ENCODE results near the gene KRTAP4-11. TPM values are rescaled to one million over a fixed set of nuclear protein-coding genes. Genes with fewer than 3 reads are reported as not detected.

The KRTAP4-11 gene
- total RNA-seq, 1 experiment from 2014 or later = not detected

GRCh38 chr17:41103896-41104295 is 14.3 kb downstream of the KRTAP4-11 start:
- Histone ChIP-seq H2BK5ac (ENCODE audit: insufficient read length, low read length) (no peak overlapping the region), H3K4ac (ENCODE audit: low read depth, low read length) (no peak overlapping the region), H3K23me2 (ENCODE audit: insufficient read length, low read depth, low read length, poor library complexity, severe bottlenecking) (no peaks in the 10 kb centered on the region), H3K4me1 (ENCODE audit: insufficient read depth, low read length) (peaks cover 6% of the 10 kb centered on the region; the same call in 1 of the 2 replicates), H3K27ac (ENCODE audit: insufficient read length, low read depth, low read length) (no peak overlapping the region), H2AFZ (ENCODE audit: low read length) (no peak overlapping the region), H2BK120ac (ENCODE audit: low read depth, low read length, poor library complexity, severe bottlenecking) (no peak overlapping the region), H3K79me1 (ENCODE audit: insufficient read depth, low read depth, low read length, poor library complexity, severe bottlenecking) (no peaks in the 10 kb centered on the region), H2AK5ac (ENCODE audit: insufficient read length, low read length) (no peak overlapping the region), H3K14ac (ENCODE audit: insufficient read depth, low read length) (no peak overlapping the region), H4K91ac (ENCODE audit: insufficient read length, low read depth, low read length) (no peak overlapping the region), H3T11ph (ENCODE audit: low read length) (no peak overlapping the region), H2BK20ac (ENCODE audit: low read depth, low read length, poor library complexity, severe bottlenecking) (no peak overlapping the region), H3K27me3 (ENCODE audit: insufficient read depth, low read length) (no peaks in the 10 kb centered on the region), H3K9me3 (ENCODE audit: control insufficient read depth, low read depth, low read length) (no peaks in the 10 kb centered on the region), H4K20me1 (ENCODE audit: control insufficient read depth, insufficient read depth, insufficient read length) (no peaks in the 10 kb centered on the region), H4K5ac (ENCODE audit: insufficient read length, low read depth, low read length) (no peak overlapping the region), H3K56ac (ENCODE audit: insufficient read length, low read depth, low read length) (no peak overlapping the region), H4K8ac (replicated peaks; ENCODE audit: insufficient read length, low read depth, low read length) (no peak overlapping the region), H3K23ac (ENCODE audit: insufficient read length, low read depth, low read length) (no peak overlapping the region), H3K18ac (ENCODE audit: insufficient read length, low read depth, low read length) (no peak overlapping the region), H3K9ac (ENCODE audit: extremely low read depth, insufficient read length, low read length) (no peak overlapping the region), H2BK15ac (ENCODE audit: low read depth, low read length) (no peak overlapping the region), H3K79me2 (ENCODE audit: insufficient read depth, low read length) (no peaks in the 10 kb centered on the region), H3K4me2 (ENCODE audit: insufficient read depth, insufficient read length, low read length) (no peak overlapping the region), H2BK12ac (ENCODE audit: insufficient read length, low read depth, low read length) (no peak overlapping the region)
- Mint-ChIP-seq H3K27ac (no peak overlapping the region), H3K36me3 (ENCODE audit: insufficient read depth in 1 of 3, low read depth in 3 of 3) (peaks cover 4% of the 10 kb centered on the region in 3 experiments; a peak in 5 of 7 replicates), H3K4me1 (peaks cover 52% of the 10 kb centered on the region in 2 experiments), H3K9me3 (peaks cover 3 to 5% of the 10 kb centered on the region in 2 experiments; a peak in 4 of 5 replicates), H3K27me3 (ENCODE audit: low read depth) (peaks cover 1% of the 10 kb centered on the region; the same call in 1 of the 2 replicates), H3K4me3 (no peak overlapping the region)
- no peak for DNase-seq
- WGBS (ENCODE audit: extremely low coverage, insufficient read length, low lambda C conversion rate) = no CpG with 5 or more reads among the region's 1 CpG
- no peak for TF ChIP-seq CTCF (conservative IDR thresholded peaks at IDR 0.05)

Data from H9 (cell line).